ENCODE data around the gene TMEM207. TPM values are rescaled to one million over a fixed set of nuclear protein-coding genes. Genes with fewer than 3 reads are reported as not detected.

The TMEM207 gene
- total RNA-seq, 1 donor from 2014 or later = not detected

DNA sequence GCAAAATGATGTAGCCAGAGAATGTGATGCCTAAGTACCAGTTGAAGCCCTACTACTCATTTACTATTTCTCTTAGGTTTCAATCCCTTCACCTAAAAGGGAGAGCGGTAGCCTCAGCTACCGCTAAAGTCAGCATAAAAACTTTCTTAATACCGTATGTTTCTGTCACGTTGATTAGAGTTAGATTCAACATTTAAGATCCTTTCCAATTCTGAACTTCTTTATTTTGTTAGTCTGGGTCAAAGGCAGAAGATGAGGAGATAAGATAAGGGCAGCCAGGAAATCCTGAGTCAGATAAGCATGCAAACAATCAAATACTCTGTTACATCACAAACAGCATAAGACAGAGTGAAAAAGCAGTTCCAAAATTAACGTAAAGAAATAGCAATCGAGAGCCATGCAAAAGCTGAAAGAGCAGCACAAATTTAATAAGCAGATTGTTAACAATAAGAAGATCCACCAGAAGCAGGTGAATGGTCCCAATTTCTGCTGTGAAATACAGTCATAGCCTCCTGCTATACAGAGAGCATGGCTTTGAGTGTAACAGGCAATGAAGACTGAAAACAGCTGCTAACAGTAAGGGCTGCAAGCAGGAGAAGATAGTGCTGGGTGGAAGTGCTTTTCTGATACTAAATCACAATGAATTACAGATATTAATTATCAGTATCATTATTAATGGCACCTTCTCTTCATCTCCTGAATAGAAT, 3.0 kb downstream of the TMEM207 start:
- intact Hi-C loops (cut with micrococcal nuclease) = no loop called here
- ATAC-seq (no peak), DNase-seq (no peak)

DNA sequence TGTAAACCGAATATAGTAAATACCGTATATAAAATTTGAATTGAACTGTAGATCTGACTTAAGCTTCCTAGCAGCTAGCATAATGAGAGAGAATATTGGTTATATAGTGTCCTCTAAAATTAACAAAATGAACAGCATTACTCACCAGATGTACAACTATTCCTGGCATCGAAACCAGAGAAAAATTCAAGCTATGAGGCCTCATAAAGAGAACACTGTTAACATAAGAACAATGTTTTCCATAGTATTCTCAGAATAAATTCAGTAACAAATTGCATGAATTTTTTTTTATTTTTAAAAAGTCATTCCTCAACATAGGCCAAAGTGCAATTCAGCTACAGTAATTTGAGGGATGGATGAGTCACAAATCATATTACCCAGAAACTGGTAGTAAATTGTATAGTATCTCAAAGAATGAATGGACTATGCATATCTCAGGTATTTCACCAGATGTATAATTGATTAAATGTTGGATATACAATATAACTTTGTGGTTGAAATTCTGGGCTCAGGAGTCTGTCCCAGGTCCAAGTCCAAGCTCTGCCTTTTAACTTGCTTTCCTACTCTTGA, 5.0 kb downstream of the TMEM207 start:
- DNase-seq (no peak), ATAC-seq (no peak)
- intact Hi-C loops (cut with micrococcal nuclease) = no loop called here

DNA sequence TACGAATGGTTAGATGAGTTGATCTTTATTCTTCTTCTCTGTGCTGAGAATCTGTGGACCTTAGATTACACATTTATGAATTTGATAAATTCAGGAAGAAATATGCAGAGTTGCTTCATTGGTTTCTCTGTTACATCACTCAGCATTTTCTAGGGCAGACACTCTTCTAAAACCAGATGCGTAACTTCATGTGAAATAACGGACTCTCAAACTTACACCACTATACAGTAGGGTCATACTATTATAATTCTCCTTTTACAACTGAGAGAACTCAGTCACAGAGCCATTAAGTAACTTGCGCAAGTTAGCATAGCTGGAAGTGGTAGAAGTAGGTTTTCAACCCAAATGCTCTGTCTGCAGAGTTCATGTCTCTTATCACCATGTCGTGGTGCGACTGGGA, 5.7 kb downstream of the TMEM207 start:
- intact Hi-C loops (cut with micrococcal nuclease) = no loop called here
- DNase-seq (no peak), ATAC-seq (no peak)

GRCh38 chr3:190443257-190443656, 6.4 kb downstream of the TMEM207 start:
- ATAC-seq = no peak
- DNase-seq = no peak
- intact Hi-C loops (cut with micrococcal nuclease) = no loop called here

- no peak for ATAC-seq
- DNase-seq = no peak
- intact Hi-C loops (cut with micrococcal nuclease) = no loop called here
These were observed 7.5 kb downstream of the TMEM207 start for GRCh38 chr3:190442240-190442639.

DNA sequence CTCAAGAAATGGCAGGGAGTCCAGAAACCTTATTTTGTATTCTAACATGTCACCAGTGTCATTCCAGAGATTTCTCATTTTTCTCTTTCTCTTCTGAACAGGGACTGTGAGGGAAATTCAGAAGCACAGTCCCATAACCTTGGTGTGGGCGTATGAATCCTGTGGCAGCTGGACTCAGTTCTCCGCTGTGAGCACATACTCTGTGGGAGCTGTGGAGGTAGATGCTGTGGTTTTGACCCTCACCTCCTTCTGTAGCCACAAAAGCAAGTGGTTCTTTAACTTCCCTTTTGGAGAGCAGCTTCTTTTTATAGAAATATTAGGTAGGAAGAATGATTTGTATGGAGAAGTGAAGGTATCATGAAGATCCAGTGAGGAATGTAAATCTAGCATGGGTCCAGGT, 13.4 kb downstream of the TMEM207 start:
- no peak for DNase-seq
- intact Hi-C loops (cut with micrococcal nuclease) = no loop called here
- ATAC-seq = no peak

DNA sequence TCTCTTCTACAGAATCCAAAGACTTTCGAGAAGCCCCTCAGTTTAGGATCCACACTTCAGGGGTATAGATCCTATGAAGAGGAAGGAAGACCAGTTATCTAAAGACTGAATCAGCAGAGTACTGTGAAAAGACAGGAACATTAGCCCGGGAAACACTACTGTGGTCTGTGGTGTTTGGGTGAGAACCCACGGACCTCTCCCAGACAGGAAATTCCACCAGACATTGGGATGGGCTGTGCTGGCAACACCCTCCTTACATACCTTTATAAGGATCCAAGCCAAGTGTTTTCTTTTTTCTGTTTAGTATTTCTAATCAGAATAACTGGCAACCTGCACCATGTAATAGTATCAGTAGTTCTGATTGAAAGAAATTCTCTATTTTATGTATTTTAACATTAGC, 14.1 kb downstream of the TMEM207 start:
- ATAC-seq = no peak
- no peak for DNase-seq
- intact Hi-C loops (cut with micrococcal nuclease) = no loop called here

GRCh38 chr3:190433626-190434025, 16.1 kb downstream of the TMEM207 start:
- intact Hi-C loops (cut with micrococcal nuclease) = no loop called here
- ATAC-seq = no peak
- DNase-seq = no peak

DNA sequence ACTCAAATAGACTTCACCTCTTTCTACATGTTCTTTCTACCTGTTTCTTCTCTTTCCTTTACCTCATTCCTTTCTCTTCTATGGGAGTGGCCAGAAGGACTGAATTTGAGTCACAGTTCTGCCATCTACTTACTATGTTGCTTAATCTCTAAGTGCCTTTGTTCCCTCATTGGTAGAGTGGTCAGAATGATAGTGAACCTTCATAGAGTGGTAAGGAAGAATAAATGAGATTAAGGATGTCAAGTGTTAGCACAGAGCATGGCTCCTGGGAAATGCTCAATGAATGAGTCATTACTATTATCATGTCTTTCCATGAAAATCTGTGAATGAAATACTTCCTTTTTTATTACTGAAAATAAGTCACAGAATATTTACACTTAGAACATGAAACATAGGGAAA, 17.5 kb downstream of the TMEM207 start:
- intact Hi-C loops (cut with micrococcal nuclease) = no loop called here
- DNase-seq (no peak), ATAC-seq (no peak)

- intact Hi-C loops (cut with micrococcal nuclease) = no loop called here
- DNase-seq (no peak), ATAC-seq (no peak)
These were observed 18.8 kb downstream of the TMEM207 start for GRCh38 chr3:190430906-190431305.

DNA sequence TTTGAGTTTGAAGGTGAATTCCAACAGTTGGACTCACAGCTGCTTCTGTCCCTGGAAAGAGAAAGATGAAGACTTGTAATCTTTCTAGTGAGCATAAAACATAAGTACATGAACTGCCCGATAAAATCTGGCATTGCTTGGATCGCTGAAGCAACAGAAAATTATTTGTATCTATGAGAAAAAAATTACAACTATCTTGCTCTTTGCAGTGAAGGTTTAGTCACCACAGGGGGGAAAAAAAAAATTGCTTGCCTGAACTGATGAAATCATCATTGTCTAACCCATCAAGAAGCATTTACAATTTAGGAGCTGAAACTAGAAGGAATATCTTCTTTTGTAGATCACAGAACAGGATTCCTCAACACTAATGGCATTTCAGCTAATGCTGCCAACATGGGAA, 20.0 kb downstream of the TMEM207 start:
- intact Hi-C loops (cut with micrococcal nuclease) = no loop called here

GRCh38 chr3:190426806-190427507, 22.7 kb downstream of the TMEM207 start:
- ATAC-seq (no peak), DNase-seq (no peak)
- intact Hi-C loops (cut with micrococcal nuclease) = no loop called here

More for the DNA sequence above, 20.0 kb downstream of the TMEM207 start:
- ATAC-seq (no peak), DNase-seq (no peak)

DNA sequence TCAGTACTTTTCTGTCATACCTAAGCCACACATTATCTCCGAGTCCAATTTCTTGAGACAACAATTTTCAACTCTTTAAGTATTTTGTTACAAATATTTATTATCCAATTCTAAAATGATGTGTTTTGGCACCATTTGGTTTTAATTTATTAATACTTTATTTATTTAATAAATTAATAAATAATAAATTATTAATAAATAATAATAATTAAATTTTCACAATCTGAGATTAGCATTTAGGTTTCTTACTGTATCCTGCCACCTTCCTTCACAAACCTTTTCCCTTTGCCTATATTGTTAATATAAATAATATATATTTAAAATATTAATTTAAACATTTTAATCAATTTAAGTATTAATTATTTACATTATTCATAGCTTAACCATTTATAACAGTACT, 23.9 kb downstream of the TMEM207 start:
- intact Hi-C loops (cut with micrococcal nuclease) = loop anchor here (2.0 kb wide), 1 partner anchor 29 kb away; no protein-coding TSS in a partner anchor
- ATAC-seq (no peak), DNase-seq (no peak)

DNA sequence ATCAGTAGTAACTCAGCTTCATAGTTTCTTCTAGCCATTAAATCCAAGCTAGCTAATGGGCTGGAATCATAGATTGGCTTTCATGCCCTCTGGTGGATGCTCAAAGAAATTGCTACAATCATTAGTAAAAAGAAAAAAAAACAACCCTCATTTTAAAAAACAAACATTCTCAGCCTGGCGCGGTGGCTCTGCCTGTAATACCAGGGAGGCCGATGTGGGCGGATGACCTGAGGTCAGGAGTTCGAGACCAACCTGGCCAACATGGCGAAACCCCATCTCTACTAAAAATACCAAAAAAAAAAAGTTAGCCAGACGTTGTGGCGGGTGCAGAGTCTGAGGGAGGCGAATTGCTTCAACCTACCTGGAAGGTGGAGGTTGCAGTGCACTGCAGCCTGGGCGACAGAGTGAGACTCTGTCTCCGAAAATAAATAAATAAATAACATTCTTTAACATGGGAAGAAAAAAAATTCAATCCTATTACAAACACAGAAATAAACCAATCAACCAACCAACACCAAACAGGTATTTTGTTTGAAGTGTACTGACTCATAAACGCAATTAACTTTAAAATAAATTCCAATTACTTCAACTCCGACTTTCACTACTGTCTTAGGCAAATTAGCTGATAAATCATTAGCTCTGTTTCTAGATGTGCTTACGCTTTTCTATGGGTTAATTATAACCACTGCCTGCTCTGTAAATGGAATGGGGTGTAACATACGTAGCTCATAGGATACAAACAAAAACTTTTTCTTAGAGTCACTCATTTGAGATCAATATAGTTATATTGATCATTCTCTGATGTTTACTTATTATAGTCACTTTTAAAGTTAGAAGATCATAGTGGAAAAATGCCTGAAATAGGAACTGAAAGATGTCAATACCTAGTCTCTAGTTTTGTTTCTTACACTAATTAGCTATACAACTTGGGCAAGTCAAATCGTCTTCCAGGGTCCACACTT, 24.9 kb downstream of the TMEM207 start:
- ATAC-seq = peak; percentile 47
- intact Hi-C loops (cut with micrococcal nuclease) = loop anchor here (2.0 kb wide), 1 partner anchor 30 kb away; no protein-coding TSS in a partner anchor
- DNase-seq = peak; percentile 62

- DNase-seq = no peak
- ATAC-seq = no peak
- intact Hi-C loops (cut with micrococcal nuclease) = loop anchor here (2.0 kb wide), 1 partner anchor 31 kb away; no protein-coding TSS in a partner anchor
These were observed 25.6 kb downstream of the TMEM207 start for GRCh38 chr3:190424108-190424477.

DNA sequence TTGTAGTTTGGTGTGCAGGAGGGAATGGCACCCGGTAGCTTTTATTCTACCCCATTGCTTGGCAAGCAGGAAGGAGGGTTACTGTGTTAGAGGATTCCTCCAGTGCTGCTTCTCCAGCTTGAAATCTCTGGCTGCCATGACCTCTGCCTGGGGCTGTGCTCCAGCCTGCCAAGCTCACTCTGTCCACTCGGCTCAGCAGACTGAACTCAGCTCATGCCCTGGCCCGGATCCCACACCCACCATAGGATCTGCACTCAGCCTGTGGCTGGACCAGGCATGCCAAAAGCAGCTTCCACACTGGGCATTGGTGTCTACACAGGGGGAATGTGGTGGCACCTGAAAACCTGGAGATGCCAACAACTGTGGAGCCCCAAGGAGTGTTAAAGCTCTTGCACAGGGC, 35.4 kb downstream of the TMEM207 start:
- peak; percentile 84 for ATAC-seq
- DNase-seq = peak; percentile 50
- intact Hi-C loops (cut with micrococcal nuclease) = no loop called here

- DNase-seq = no peak
- intact Hi-C loops (cut with micrococcal nuclease) = no loop called here
- no peak for ATAC-seq
These were observed 45.0 kb downstream of the TMEM207 start for GRCh38 chr3:190404715-190405114.

DNA sequence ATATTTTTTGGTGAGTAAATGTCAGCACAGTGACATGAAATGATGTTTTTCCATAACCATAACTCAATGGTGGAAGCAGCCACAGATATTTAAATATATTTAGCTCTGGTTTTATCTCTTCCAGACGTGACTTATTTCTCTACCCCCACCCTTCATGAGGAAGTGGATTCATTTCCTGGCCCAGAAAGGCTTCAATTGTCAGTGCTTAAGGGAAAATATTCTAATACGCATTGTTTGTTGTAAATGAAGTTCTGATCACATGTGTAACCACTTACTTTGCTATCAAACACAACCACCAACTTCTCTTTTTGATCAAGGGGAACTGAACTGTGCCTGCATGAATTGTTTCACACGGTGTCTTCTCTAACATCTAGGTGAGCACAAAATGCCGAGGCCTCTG, 47.7 kb downstream of the TMEM207 start:
- DNase-seq = no peak
- ATAC-seq = no peak
- intact Hi-C loops (cut with micrococcal nuclease) = no loop called here

- DNase-seq (no peak), ATAC-seq (no peak)
- intact Hi-C loops (cut with micrococcal nuclease) = no loop called here
These were observed 50.0 kb downstream of the TMEM207 start for GRCh38 chr3:190399677-190400076.
